Activated T-helper 1 cell treated with anti-CD3 and anti-CD28 coated beads, Interleukin-2, amount 50 U/mL, for 16 hours (primary cell): ENCODE measurements around the gene AIMP2.
"Not testable (repeated sequence)": the region's sequence is repeated elsewhere in the genome, so short reads cannot be mapped to it uniquely, and the experiment has no call there.

ENCODE experiments used
- DNase-seq, 2 donors: peaks; one replicate each; pipeline ENCODE4 v3.0.0-alpha.2; 2020; ENCODE audit warnings: low read depth in 1 of 2, low spot score in 1 of 2

AIMP2 gene

GRCh38 chr7:6008668-6009611 is at the start of gene AIMP2, which contains the start of gene PMS2:
Gene AIMP2 (plus strand): TSS chr7:6009272. CDS start chr7:6009364, 92 bp downstream.
Gene PMS2 (minus strand): TSS chr7:6009049. CDS start chr7:6009019, 30 bp downstream.
- DNase-seq = peak; percentile 88 to 92

- not testable (repeated sequence) for DNase-seq
Observed at GRCh38 chr7:5963205-5963604, 45.9 kb upstream of the AIMP2 start.

- DNase-seq = not testable (repeated sequence)
Observed at GRCh38 chr7:5963810-5964209, 45.3 kb upstream of the AIMP2 start.

- not testable (repeated sequence) for DNase-seq
Observed at GRCh38 chr7:5970347-5970911, 38.6 kb upstream of the AIMP2 start, which contains the start of gene RSPH10B. Gene RSPH10B (minus strand): TSS chr7:5970689. CDS start chr7:5967116, 3,573 bp downstream.

- not testable (repeated sequence) for DNase-seq
Observed at GRCh38 chr7:5973580-5973979, 35.5 kb upstream of the AIMP2 start.

GRCh38 chr7:5979680-5980314 is 29.3 kb upstream of the AIMP2 start:
- not testable (repeated sequence) for DNase-seq

- not testable (repeated sequence) for DNase-seq
Observed at GRCh38 chr7:5987061-5987460, 22.0 kb upstream of the AIMP2 start.

GRCh38 chr7:5997210-5997808 is 11.8 kb upstream of the AIMP2 start:
- DNase-seq = no peak

GRCh38 chr7:6007386-6007785 is 1.7 kb upstream of the AIMP2 start:
- DNase-seq = no peak

GRCh38 chr7:6007835-6008590 is 1.1 kb upstream of the AIMP2 start:
- DNase-seq = not testable (repeated sequence)

- DNase-seq = not testable (repeated sequence)
Observed at GRCh38 chr7:6010370-6010769, 1.3 kb downstream of the AIMP2 start.

GRCh38 chr7:6011541-6011940 is 2.5 kb downstream of the AIMP2 start:
- no peak for DNase-seq

GRCh38 chr7:6012355-6013104 is 3.5 kb downstream of the AIMP2 start:
- DNase-seq = no peak

- DNase-seq = no peak
Observed at GRCh38 chr7:6015917-6016652, 7.0 kb downstream of the AIMP2 start.

GRCh38 chr7:6016653-6016966 is 7.5 kb downstream of the AIMP2 start:
- no peak for DNase-seq

GRCh38 chr7:6020371-6021286 is 11.6 kb downstream of the AIMP2 start:
- no peak for DNase-seq

GRCh38 chr7:6022707-6023106 is 13.6 kb downstream of the AIMP2 start:
- no peak for DNase-seq

- no peak for DNase-seq
Observed at GRCh38 chr7:6023974-6024435, 14.9 kb downstream of the AIMP2 start.
